HG02981 (cell line): ENCODE measurements around the gene OSTF1.
A peak's percentile ranks its signal among the peaks of the same experiment; 100 is the strongest.

ENCODE experiments used
- ATAC-seq: cut with Tn5 transposase; IDR thresholded peaks from one replicate; pipeline ENCODE4 v1.9.1; 2021; ENCODE audit warnings: mild to moderate bottlenecking, moderate library complexity; ENCODE audit not compliant: unreplicated experiment

Gene OSTF1

GRCh38 chr9:75117564-75117963 is 29.2 kb downstream of the OSTF1 start:
- peak; percentile 40 for ATAC-seq

GRCh38 chr9:75120686-75121085 is 32.4 kb downstream of the OSTF1 start:
- no peak for ATAC-seq

DNA sequence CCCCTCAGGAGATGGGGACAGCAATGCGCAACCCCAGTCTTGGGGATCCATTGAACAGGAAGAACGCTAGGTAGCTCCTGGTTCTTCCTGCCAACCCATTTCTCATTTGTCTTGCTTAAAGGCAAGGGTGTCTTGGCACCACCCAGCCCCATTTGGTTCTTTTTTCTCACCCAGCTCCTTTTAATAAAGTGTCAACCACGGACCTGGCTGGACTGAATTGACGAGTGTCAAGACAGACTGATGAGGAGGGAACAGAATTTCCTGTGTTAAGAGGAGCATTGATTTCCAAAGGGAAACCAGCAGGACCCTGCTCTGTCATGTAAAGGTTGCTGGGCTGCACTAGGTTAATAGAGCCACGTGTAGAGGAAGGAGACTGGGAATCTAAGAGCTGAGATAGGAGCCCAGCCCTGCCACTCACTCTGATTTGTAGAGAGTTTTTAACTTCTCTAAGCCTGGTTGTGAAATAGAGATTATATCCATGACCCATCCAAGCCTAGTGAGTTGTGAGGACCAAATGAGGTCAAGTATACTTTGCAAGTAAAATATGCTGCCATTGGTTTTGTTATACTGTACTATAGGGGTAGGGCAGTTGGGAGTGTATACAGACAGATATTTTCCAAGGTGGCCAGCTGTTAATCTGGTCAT is 33.7 kb downstream of the OSTF1 start:
- no peak for ATAC-seq

GRCh38 chr9:75123696-75124095 is 35.4 kb downstream of the OSTF1 start:
- no peak for ATAC-seq

DNA sequence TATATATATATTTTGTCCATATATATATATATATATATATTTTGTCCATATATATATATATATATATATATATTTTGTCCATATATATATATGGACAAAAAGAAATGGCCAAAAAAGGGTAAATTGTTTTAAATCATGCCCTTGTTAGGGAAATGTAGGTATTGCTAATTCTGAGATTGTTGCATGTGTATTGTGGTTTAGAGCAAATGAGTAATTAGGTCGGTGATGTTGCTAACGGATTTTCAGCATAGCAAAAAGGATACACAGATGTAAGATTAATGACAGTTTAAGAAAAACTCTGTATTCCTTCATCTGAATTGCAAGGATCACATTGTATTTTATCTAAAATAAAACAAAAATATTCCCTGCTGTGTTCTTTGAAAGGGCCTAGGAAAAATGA is 40.2 kb downstream of the OSTF1 start:
- ATAC-seq = no peak

DNA sequence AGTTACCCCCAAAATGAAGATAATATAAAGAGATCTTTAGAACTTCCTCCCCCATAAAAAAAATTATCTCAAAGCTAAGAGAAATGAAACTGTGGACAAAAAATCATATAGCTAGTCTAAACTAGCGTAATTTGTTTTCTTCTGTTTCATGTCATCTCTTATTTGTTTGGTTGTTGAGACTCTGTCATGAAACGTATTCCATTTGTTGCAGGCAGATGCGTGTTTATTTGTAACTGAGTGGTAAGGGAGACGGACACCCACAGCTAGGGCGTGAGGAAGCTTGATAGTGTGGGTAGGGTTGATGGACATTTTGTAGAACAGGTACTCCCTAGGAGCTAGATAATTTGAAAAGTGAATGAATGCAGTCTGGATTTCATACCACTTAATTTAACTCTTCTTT is 41.9 kb downstream of the OSTF1 start:
- ATAC-seq = no peak

GRCh38 chr9:75130621-75131230 is 42.4 kb downstream of the OSTF1 start:
- ATAC-seq = no peak

GRCh38 chr9:75131700-75132099 is 43.4 kb downstream of the OSTF1 start:
- no peak for ATAC-seq

GRCh38 chr9:75132244-75132643 is 43.9 kb downstream of the OSTF1 start:
- ATAC-seq = no peak

DNA sequence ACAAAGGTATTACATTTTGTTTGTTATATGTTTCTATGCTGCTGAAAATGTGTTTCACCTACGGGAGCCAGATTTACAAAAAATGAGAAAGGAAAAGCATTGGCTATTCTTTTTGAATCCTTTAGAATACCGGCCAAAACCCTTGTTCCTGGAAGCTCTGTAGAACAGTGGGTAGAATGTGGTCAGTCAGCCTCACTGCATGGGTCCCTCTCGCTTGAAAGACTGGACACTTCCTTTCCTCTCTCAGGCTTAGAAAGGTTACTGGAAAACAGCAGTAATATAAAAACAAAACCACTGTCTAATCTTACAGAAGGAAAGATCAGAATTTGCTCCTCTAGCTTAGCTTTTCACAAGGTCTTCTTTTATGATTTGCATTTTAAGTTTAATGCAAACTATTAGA is 45.1 kb downstream of the OSTF1 start:
- no peak for ATAC-seq

DNA sequence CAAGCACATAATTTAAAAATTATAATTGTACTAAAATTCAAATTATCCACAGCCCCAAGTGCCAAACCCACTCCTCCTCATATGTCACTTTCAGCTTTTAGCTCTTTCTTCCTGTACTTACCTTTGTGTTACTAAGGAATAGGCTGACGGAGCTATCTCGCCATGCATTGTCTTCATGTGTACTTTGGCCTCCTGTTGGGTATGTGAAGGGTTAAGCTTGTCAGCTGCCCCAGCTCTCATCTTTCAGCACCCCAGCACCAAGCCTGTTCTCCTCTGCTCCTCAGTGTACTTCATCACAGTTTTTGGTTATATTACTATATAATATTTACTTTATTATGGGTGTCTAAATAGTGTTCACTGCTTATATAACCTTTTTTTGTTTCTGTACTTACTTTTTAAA is 46.2 kb downstream of the OSTF1 start:
- ATAC-seq = no peak

- no peak for ATAC-seq
Measured at GRCh38 chr9:75138260-75139040, 50.1 kb downstream of the OSTF1 start.

- ATAC-seq = no peak
Measured at GRCh38 chr9:75139201-75139600, 50.9 kb downstream of the OSTF1 start.

- no peak for ATAC-seq
Measured at GRCh38 chr9:75140261-75140660, 51.9 kb downstream of the OSTF1 start.

DNA sequence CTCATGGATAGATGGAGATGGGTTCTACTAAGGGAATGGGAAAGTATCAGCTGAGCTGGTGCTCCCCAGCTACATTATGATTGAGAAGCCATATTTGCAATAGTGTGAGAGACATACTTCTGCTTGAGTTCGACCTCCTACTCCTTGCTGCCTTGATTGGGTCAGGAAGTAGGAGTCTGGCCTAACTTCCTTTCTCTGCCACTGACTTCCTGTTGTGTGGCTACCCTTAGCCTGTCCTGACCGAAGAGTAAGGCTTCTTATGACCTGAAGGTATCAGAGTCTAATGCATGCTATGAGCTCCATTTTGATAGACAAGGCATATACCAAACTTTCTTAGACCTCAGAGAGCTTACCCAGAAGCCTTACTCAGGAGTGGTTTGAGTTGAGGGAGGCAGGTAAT is 53.9 kb downstream of the OSTF1 start:
- ATAC-seq = no peak

- ATAC-seq = no peak
Measured at GRCh38 chr9:75146229-75146628, 57.9 kb downstream of the OSTF1 start.

- no peak for ATAC-seq
Measured at GRCh38 chr9:75147638-75148037, 59.3 kb downstream of the OSTF1 start.

- no peak for ATAC-seq
Measured at GRCh38 chr9:75148561-75148960, 60.2 kb downstream of the OSTF1 start.

GRCh38 chr9:75149841-75150241 is 61.5 kb downstream of the OSTF1 start:
- no peak for ATAC-seq

GRCh38 chr9:75150512-75150911 is 62.2 kb downstream of the OSTF1 start:
- no peak for ATAC-seq

DNA sequence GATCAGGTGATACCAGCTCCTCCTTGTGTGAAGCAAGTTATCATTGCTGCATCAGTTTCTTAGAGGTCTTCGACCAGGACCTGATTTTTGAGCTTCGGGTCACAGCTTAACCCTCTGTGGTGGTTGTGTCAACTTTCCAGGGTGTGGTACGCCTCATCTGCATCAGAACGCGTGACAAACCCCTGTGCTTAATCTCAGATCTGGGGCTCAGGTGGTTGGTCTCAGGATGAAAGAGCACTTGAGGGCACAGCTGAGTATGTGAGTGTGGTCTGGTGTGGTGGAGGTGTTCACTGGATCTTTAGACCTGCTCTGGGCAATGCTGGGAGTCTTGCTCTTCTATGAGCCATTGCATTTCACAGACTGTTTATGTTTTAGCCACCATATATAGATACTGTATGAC is 64.1 kb downstream of the OSTF1 start:
- ATAC-seq = peak; percentile 31

- no peak for ATAC-seq
Measured at GRCh38 chr9:75156858-75157257, 68.5 kb downstream of the OSTF1 start.
